Midbrain (tissue), 1 donor: ENCODE results near the gene CNIH2.
A peak's percentile ranks its signal among the peaks of the same experiment; 100 is the strongest.
"Not testable (repeated sequence)": the region's sequence is repeated elsewhere in the genome, so short reads cannot be mapped to it uniquely, and the experiment has no call there.

Experiments used
- DNase-seq: peaks from one replicate; lab custom pipeline; 2025; lab: John Stamatoyannopoulos, UW

Gene CNIH2

DNA sequence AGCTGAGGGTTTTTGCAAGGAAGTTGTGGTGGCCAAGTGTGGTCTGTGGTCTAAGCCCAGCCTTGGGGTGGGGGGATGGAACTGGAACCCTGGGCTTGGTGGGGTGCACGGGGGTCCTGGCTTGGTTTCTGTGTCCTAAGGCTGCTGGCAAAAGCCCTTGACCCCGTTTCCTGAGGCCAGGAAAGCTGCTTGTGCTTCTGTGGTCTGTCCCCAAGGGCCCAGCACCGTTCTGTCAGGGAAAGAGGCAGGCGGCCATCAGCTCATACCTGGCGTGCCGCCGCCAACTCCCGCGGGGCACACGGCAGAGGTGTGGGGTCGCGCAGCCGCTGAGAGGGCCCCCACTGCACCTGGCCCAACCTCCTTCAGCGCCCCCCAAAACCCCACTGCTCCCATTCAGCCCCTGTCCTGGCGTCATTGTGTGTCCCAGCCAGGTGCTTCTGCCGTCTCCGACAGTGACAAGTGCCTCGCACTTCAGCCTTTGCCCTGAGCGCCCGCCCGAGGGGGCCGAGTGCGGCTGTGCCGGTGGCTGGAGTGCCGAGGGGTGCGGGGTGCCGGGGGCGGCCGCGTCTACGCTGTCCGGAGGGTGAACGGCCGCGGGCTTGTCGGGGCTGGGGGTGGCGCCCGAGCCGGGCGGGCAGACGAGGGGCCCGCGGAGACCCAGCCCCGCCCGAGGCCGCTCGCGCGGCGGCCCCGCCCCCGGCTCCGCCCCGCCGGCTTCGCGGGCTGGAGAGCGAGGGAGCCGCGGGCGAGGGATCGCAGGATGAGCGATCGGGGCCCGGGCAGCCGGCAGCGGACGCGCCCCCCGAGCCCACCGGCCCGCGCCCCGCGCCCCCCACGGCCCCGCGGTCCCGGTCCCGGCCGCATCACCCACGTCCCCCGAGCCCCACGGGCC lies at the start of gene CNIH2:
TSS of gene CNIH2 (plus strand) at position 705 of the 892 bp plus-strand sequence. CDS start 282 bp downstream, outside the sequence.
- peak; percentile 15 for DNase-seq

GRCh38 chr11:66228521-66228920 lies 49.5 kb upstream of the CNIH2 start:
- DNase-seq: no peak

GRCh38 chr11:66230156-66230555 lies 47.8 kb upstream of the CNIH2 start:
- DNase-seq: no peak

GRCh38 chr11:66230978-66231377 lies 47.0 kb upstream of the CNIH2 start:
- DNase-seq: no peak

DNA sequence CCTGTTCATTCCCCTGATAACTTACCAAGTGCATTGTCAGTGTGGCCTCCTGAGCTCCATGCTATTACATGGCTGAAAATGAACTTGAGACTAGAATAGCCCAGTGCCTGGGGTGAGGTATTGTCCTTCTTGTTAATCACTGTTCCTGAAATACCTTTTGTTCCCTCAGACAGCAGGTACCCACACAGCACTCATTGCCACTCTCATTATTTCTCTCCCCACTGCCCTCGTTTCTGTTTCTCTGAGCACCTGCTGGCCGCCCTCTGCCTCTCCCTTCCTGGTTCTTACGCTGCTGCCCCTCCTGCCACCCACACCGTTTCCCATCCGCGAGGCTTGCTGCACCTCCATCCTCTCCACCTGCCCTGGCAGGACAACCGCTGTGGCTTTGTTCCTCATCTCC lies 46.4 kb upstream of the CNIH2 start:
- DNase-seq: no peak

GRCh38 chr11:66232769-66233168 lies 45.2 kb upstream of the CNIH2 start:
- no peak for DNase-seq

DNA sequence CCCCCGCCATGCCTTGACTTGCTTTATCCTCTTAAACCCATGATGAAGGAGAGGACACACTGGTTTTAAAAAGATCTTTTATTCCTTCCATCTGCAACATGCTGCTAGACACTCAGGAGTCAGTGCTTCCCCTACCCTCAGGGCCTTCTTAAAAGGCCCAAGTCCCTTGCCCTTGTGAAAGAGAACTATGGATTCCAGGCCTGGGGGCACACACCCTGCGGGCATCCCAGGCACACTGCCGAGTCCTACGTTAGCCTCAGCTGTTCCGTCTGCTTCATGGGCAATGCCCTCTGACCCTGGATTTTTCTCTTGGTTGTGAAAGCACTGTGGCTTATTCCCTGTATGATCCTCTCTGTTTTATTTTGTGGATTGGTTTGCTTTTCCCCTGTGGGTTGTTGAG lies 44.7 kb upstream of the CNIH2 start:
- DNase-seq: no peak

DNA sequence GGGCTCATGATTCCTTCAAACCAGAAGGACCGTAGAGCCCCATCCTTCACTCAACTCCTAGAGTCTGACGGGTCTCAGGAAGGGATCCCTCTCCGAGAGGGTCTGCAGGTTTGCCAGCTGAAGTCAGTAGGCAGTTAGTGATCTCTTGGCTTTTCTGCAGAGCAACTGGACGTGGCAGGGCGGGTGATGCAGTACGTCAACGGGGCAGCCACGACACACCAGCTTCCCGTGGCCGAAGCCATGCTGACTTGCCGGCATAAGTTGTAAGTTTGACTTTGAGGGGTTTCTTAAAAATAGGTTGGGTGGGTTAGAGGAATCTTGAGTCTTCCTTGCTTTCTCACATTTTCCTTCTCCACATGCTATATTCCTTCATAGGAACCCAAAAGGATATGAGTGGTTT lies 42.8 kb upstream of the CNIH2 start:
- no peak for DNase-seq

- no peak for DNase-seq
These were observed 40.1 kb upstream of the CNIH2 start for GRCh38 chr11:66237867-66238266.

GRCh38 chr11:66238786-66239413 lies 39.1 kb upstream of the CNIH2 start:
- DNase-seq: no peak

GRCh38 chr11:66239511-66239910 lies 38.5 kb upstream of the CNIH2 start:
- DNase-seq: no peak

DNA sequence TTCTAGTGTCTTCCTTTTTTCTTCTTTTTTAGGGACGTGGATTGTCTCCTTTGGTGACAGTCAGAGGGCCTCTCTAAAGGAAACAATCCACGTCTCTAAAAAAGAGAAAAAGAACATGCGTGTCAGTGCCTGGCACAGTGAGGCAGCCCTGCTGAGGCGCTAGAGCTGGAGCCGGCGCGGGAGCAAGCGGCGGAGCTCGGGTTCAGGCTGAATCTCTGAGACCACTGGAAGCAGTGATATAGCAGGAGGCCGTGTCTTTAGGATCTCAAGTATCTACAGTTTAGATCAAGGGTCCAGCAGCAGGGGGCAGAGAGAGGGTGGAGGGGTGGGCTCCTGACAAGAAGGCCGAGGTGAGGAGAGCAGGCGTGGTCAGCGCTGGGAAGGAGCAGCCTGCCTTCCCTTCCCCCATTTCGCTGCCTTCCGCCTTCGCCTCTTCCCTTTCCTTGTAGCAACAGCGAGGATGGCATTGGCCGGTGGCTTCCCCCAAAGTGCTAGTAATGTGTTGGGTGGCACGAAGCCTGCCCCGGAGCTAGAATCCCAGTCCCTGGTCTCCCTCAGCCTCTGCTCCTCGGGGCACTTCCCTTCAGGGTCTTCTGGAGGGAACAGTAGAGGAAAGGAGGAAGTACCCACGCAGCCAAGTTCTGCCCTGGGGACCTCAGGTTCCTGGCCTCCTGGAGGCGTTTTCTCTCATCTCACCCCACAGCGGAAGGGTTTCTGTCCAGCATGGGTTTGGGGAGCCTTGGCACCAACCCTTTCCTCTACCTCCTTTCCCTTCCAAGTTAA lies 37.8 kb upstream of the CNIH2 start:
- DNase-seq: no peak

DNA sequence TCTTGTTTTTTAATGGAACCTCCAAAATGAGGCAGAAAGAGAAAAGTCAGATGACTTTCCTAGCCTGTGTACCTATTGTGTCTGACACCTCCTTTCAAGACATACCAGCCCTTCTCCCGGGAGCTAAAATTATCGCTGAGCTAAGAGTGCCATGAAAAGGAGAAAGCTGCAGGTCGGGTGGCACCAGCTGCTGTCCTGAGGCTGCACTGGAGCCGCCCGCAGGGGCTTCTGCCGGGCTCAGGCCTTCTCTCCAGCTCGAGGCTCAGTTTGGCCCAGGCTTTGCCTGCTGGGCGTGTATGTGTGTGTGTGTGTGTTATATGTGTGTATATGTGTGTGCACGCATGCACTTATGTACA lies 37.2 kb upstream of the CNIH2 start:
- DNase-seq: no peak

DNA sequence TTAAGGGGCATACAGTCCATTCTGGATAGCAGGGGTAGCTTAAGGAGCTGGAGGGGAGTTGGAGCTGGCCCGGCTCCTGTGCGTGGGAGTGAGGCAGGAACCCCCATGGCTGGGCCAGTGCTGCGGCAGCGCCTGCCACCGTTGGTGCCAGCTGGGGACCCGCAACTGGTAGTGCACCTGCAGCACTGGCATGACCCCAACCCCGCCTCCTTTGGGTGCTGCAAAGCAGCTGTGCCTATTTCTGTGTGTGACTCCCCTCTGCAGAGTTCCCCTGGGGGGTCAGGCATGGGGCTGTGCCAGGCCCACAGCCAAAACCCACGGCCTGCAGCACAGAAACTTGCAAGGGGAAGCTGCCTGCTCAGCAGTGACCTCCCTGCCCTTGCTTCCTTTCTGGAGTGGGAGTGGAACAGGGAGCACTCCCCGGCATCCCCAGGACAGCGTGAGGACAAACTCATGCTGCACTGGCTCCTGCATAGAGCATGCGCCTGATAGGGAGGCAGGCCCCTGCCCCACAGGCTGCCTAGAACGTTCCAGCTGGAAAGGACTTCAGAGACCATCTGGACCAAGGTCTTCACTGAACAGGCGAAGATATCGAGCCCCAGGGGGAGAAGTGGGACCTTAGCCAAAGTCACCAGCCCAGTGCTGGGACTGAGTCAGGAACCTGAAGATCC lies 35.7 kb upstream of the CNIH2 start:
- DNase-seq: no peak

DNA sequence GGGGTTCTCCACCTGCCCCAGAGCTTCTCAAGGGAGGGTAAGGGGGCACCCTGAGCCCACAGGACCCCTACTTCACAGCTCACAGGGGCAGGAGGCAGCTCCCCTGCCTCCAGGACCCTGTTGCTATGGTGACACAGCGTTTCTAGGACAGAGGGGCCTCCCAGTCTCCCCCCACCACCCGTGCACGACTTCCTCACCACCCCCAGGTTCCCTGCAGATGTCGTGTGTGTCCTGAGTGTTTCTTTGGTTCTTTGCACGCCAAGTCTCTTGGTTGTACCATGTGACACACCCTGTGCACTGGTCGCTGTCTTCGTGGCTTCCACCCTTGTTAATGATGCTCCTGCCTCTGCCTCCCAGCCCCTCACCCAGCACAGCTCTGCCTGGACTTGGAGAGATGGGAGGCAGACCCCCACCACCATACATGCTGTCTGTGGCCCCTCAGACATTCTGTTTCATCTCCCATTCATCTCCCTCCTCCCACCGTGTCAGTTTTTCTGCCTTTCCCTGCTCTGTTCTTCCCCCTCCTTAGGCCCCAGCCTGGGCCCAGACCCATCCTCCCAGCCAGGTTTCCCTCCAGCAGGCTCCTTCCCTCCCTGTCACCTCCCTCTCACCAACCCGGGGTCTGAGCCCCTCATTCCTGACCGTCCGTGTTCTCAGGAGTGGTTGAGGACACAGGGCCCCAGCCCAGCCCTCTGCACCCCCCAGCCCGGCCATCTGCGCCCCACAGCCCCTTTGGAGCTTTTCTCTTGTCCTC lies 34.0 kb upstream of the CNIH2 start:
- DNase-seq: no peak

GRCh38 chr11:66247295-66247694 lies 30.7 kb upstream of the CNIH2 start:
- no peak for DNase-seq

- no peak for DNase-seq
These were observed 30.2 kb upstream of the CNIH2 start for GRCh38 chr11:66247801-66248200.

GRCh38 chr11:66248903-66249302 lies 29.1 kb upstream of the CNIH2 start:
- DNase-seq: no peak

DNA sequence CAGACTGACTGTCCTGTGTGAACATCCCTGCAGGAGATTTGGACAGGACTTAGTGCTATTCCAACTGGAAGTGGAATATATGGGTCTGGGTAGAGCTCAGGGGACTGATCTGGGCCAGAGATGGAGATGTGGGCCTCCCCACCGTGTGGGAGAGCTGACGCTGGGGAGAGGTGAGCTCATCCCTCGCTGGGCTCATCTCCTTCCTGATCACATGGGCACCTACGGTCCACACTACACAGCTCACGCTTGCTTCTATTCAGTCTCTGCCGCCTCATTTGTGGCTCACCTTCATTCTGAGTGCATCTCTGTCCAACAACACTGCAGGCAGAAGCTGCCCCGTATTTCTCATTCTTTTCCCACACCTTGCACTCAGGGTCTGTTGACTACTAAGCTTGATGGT lies 26.2 kb upstream of the CNIH2 start:
- DNase-seq: no peak

GRCh38 chr11:66253081-66253480 lies 24.9 kb upstream of the CNIH2 start:
- not testable (repeated sequence) for DNase-seq

GRCh38 chr11:66258473-66258893 lies 19.5 kb upstream of the CNIH2 start:
- no peak for DNase-seq
